CD1c-positive myeloid dendritic cell (primary cell): ENCODE results near the gene WASL.
"Not testable (repeated sequence)": the region's sequence is repeated elsewhere in the genome, so short reads cannot be mapped to it uniquely, and the experiment has no call there.

Experiments used
- DNase-seq: peaks from one replicate; pipeline ENCODE4 v3.0.0-alpha.2; 2016; ENCODE audit errors: extremely low spot score

WASL gene

GRCh38 chr7:123748734-123749536, at the start of gene WASL:
TSS of gene WASL (minus strand) at chr7:123749003. CDS start at chr7:123748734, 269 bp downstream.
- peak; percentile 95 for DNase-seq

DNA sequence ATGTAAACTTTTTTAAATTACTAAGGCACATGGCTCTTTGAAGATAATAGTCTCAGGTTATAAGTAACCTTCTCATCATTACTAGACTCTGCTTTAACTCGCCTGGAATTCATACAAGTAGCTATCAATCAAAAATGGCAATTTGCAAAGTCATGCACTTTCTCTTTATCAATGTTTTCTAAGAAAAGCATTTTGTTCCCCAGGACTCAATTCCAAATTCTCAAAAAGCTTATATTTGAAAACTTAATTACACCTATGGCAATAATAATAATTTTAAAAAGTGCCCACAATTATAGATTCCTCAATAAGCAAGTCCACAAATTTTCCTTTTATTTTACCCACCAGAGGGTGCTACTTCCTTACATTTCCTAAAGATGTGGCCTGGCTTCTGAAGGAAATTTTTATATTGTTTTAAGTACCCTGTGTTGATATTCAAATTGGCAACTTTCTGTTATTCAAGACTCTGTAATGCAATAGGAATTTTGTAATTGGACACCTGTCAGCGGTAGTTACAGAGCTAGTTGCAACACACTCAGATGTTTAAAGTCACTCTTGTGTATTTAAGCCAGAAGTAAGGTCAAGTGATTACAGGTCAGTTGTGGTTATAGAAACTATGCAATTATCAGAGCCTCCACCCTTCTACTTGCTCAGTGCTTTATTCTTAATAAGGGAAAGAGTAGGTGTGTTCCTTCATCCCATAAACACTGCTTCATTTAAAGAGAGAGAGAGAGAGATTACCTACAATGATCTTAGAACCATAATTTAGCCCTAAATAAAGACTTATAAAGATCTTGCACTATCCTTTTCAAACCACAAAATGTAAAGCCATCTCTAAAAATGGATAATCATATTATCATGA, 49.1 kb upstream of the WASL start:
- peak; percentile 48 for DNase-seq

- DNase-seq: no peak
Measured at GRCh38 chr7:123796568-123796967, 47.8 kb upstream of the WASL start.

GRCh38 chr7:123795917-123796316, 47.1 kb upstream of the WASL start:
- no peak for DNase-seq

DNA sequence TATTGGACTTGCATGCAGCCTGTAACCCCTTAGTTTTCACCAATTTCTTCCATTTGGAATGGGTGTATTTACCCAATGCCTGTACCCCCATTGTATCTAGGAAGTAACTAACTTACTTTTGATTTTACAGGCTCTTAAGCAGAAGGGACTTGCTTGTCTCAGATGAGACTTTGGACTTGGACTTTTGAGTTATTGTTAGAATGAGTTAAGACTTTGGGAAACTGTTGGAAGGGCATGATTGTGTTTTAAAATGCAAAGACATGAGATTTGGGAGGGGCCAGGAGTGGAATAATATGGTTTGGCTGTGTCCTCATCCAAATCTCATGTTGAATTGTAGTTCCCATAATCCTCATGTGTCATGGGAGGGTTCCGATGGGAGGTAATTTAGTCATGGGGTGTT, 46.3 kb upstream of the WASL start:
- DNase-seq: not testable (repeated sequence)

DNA sequence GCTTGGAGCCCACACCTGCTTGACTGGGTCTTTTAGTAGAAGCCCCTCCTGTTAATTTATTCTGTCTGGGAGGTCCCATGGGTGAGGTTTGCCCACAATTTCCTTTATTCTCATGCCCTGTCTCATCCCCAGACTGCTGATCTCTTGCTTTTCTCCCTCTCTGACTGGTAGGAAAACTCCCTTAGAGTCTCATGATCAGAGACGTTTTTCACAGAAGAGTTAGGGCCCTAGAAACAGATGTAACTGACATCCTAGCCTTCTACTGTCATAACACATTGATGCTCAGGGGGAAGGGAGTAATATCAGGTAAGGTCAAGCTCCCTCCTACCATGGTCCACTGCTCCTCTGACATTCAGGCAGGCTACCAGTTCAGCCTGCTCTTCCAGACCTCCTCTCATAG, 43.7 kb upstream of the WASL start:
- no peak for DNase-seq

DNA sequence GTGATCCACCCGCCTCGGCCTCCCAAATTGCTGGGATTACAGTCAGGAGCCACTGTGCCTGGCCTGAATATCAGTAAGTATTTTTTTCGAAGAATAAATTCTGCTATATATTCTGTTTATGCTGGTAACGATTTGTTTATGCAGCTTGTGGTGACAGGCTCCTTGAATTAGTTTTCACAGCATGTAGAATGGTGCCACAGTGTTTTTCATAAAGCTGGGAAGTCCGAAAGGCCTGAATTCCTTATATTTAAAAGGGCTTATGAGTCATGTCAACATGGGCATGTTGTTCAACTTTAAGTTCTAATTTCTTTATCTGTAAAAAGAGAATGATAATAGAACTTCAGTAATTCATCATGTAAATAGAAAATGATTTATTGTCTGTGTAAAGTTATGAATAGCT, 42.2 kb upstream of the WASL start:
- DNase-seq: no peak

DNA sequence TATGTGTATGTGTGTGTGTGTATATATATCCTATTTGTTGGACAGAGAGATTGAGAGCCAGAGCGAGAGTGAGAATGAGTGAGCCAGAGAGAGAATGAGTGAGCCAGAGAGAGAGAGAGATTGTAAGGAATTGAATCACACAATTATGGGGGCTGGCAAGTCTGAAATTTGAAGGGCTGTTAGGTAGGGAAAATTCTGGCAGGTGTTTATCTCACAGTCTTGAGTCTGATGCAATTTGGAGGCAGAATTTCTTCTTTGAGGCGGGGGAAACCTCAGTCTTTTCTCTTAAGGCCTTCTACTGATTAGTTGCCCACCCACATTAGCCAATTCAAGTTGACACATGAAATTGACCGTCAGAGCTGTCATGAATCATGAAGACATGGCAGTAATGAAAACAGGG, 41.0 kb upstream of the WASL start:
- DNase-seq: no peak

DNA sequence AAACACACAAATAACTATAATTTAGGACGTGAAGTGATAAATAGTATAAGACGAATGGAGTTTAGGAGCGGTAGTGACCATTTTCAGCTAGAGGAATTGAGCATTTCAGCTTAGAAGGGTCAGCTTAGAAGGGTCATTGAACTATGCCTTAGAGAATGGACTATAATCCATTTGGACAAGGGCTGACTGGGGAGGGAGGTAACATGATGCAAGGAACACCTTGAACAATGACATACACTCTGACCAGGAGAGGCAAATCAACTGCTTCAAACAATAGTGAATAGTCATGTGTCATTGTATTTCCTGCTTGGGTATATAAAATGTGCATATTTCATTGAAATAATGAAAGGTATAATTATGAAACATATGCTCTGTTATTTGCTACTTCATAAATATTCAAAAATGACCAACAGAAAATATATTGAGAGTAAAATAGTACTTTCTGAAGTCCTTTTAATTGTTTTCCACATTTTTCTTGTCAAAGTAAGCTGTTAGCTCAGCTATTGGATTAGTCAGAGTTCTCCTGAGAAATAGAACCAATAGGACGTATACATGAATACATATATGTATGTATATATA, 40.5 kb upstream of the WASL start:
- no peak for DNase-seq

DNA sequence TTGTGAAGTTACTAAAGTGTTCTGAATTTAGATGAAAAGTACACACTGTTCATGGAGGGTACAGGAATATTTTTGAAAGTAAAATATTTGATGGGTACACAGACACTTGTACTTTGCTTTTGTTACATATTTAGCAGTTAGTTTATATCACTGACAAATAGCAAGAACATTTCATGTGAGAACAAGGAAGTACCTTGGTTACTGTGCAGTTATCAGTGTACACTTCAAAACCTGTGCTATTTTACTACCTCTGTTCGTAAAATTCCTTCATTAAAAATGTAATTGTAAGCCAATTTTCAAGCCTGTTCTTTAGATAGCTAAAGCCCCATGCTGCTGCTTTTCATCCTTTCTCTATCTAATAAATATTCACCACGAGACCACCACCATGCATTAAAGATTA, 39.8 kb upstream of the WASL start:
- no peak for DNase-seq

DNA sequence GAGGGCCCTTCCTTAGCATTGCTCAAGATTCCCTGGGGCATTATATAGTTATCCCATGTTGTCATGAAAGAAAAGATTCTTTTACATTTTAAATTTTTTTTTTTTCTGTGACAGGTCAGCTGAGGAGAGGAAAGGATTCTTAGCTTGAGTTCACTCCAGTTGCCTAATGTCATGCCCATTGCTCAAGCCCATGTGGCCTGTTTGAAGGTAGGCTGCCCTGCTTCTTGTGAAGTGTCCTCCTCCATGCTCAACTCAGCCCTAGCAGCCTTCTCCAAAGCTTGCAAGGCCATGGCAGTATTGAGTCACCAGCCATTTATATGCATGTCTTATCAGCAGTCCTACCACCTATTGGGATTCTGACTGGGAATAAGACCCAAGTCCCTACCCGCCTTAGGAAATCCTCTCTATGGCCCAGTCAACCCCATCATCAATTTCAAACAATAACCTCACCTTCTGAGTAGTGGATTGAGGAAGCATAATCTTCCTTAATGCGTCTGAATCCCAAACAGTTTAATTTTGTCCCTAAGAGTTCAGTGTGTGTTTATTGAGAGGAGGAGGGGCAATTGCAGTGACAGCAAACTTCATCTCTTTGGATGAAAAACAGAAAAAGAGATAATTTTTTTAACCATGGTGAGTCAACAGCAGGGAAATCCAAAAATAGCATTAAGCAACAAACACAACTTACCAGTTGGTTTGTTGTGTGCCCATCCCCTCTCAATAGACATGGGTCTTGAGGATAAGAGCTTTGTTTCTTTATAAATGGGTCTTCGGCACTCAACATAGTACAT, 38.6 kb upstream of the WASL start:
- DNase-seq: no peak

DNA sequence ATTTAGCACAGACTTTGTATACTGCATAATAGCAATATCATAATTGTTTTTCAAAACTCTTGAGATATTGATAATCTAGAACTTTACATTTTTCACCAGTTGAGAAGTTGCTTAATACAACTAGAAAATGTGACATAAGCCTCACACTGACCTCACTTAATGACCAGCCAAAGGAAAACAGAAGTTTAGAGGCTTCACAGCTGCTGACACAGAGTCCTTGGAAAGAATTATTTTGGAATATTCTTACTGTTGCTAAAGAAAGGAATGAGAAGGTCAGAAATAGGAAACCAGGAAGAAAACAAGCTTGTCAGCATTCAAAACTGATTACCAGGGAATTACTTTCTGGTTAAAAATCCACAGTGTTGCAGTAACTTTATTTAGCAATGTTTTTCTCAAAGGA, 35.5 kb upstream of the WASL start:
- DNase-seq: peak; percentile 50

DNA sequence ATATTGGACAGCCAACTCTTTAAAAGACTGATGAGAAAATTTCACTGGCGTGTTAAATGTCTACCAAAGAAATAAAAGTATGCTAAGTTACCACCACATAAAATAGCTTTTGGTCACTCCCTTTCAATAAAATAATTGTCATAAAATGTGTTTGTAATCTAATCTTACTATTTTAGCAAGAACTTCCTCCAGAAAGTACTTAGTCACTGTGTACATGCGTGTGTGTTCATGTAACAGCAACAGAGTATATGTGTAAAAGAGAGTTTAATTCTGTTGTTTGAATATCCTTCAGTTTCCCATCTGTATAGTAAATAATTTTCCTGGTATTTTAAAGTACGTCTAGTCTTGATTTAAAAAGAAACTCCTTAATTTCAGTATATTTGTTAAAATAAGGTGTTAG, 35.0 kb upstream of the WASL start:
- DNase-seq: peak; percentile 18

- DNase-seq: no peak
Measured at GRCh38 chr7:123782071-123782798, 33.4 kb upstream of the WASL start.

GRCh38 chr7:123780472-123780871, 31.7 kb upstream of the WASL start:
- DNase-seq: not testable (repeated sequence)

DNA sequence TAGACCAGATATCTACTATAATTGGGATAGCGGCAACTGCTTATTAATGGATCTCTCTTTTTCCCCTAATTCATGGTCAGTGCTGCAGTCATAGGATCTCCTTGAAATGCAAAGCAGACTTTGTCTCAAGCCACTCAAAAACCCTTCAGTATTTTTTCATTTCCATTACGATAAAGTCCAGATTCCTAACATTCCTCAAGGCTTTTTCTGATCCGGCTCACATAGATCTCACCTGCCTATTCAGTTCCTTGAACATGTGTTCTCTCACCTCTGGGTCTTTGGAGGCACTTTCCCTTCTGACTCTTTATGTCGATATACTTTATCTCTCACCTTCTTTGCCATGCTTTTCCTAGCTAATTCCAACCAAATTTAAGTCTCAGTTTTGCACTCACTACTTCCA, 25.7 kb upstream of the WASL start:
- DNase-seq: no peak

- no peak for DNase-seq
Measured at GRCh38 chr7:123773481-123773880, 24.7 kb upstream of the WASL start.

DNA sequence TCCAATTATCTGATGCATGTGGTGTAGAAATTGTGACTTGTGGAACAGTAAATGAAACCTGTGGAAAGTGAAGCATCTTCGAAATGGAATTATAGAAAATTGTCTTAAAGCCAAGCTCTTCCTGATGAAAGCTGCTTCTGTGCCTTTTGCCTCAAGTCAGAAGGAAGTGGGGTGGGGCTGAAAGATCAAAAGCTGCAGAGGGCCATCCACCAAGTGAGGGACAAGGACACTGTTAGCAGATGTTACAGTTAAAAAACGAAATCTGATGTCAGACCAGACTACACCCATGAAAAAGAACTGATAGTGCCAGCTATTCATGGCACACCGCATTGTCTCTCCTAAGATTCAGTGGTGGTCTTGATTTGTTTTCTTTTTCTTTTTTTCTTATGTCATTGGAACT, 23.8 kb upstream of the WASL start:
- no peak for DNase-seq

- DNase-seq: no peak
Measured at GRCh38 chr7:123771846-123772245, 23.0 kb upstream of the WASL start.

DNA sequence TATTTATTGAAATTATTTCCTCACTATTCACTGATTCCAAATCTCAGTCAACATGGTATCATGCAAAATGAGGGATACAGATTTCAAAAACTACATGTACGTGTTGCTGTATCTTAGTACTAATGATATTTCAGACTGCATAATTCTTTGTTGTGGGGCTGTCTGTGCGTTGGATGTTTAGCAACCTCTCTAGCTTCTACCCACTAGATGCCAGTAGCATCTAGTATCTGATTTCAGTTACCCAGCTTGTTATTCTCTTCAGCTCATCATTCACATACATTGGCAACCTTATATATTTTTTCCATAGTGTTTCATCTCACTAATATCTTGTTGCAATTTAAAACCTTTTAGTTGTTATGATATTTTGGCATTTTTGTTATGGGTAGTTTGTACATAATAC, 22.5 kb upstream of the WASL start:
- no peak for DNase-seq

- DNase-seq: peak; percentile 80
Measured at GRCh38 chr7:123770378-123770777, 21.6 kb upstream of the WASL start.
